ENCODE data around the gene MSH3.

GRCh38 chr5:80864706-80865435 lies 210.4 kb downstream of the MSH3 start:
- TF ChIP-seq CTCF (IDR thresholded peaks at IDR 0.05): no peak
- TF ChIP-seq POLR2AphosphoS5 (IDR thresholded peaks at IDR 0.05): no peak

Data from prostate gland (tissue), 2 donors.